K562 (cell line): Measurements from ENCODE around the gene MTO1. TPM values are rescaled to one million over a fixed set of nuclear protein-coding genes. Genes with fewer than 3 reads are reported as not detected.

Experiments
- MECOM ChIP-seq: fragments of 250-450 bp; sonication (Bioruptor Pico); IDR thresholded peaks from 2 replicates; pipeline ENCODE4 v1.8.0; 2022; ENCODE audit warnings: inconsistent platforms
- NR2C2 ChIP-seq, 2 experiments: fragments of 200-800 bp in 1 of 2; sonication (Bioruptor generic) in 1 of 2; sonication (generic) in 1 of 2; formaldehyde crosslinking in 1 of 2; IDR thresholded peaks; 2 replicates each; pipeline versions ENCODE4 v1.6.1 to v1.8.0; 2016 to 2022; ENCODE audit warnings: mild to moderate bottlenecking in 1 of 2, missing compliant biosample characterization in 1 of 2, missing genetic modification characterization in 1 of 2, missing genetic modification reagents in 1 of 2
- RBM25 ChIP-seq: fragments of 200-400 bp; formaldehyde crosslinking; IDR thresholded peaks from 2 replicates; pipeline ENCODE4 v1.6.1; 2018; ENCODE audit warnings: low read length, low read depth, moderate library complexity; ENCODE audit not compliant: severe bottlenecking
- THRB ChIP-seq: fragments of 450-650 bp; formaldehyde crosslinking; conservative IDR thresholded peaks from 2 replicates; pipeline ENCODE4 v1.4.0; 2022; ENCODE audit warnings: mild to moderate bottlenecking, missing genetic modification characterization
- TOE1 ChIP-seq, 2 experiments: fragments of 450-650 bp in 1 of 2; sonication (generic) in 1 of 2; formaldehyde crosslinking in 1 of 2; IDR thresholded peaks; 2 replicates each; pipeline versions ENCODE4 v1.7.1 to v1.8.0; 2016 to 2022; ENCODE audit warnings: borderline replicate concordance in 2 of 2, mild to moderate bottlenecking in 2 of 2, antibody characterized with exemption in 1 of 2, inconsistent platforms in 1 of 2, low read depth in 1 of 2, missing genetic modification reagents in 1 of 2, moderate library complexity in 1 of 2
- UBTF ChIP-seq, 2 experiments: IDR thresholded peaks; 2 replicates each; pipeline ENCODE4 v1.6.1; 2012; ENCODE audit warnings: improper control_type of control experiment in 2 of 2, low read depth in 2 of 2, low read length in 2 of 2, borderline replicate concordance in 1 of 2
- ZMIZ1 ChIP-seq, 2 experiments: fragments of 150-350 bp in 1 of 2; IDR thresholded peaks; 2 replicates each; pipeline ENCODE4 v1.6.1; 2012 to 2016; ENCODE audit warnings: low read depth in 2 of 2, low read length in 2 of 2, mild to moderate bottlenecking in 1 of 2, moderate library complexity in 1 of 2
- ZNF124 ChIP-seq: sonication (generic); formaldehyde crosslinking; IDR thresholded peaks from 2 replicates; pipeline ENCODE4 v1.8.1; 2022; ENCODE audit warnings: missing genetic modification reagents
- ZNF174 ChIP-seq: fragments of 250-450 bp; sonication (Bioruptor Pico); IDR thresholded peaks from 2 replicates; pipeline ENCODE4 v1.4.0; 2020; ENCODE audit warnings: mild to moderate bottlenecking
- polyA plus RNA-seq, 8 experiments: library from polyadenylated mRNA; depleted of rRNA in 4 of 8; stranded (reverse) in 5 of 8; unstranded in 3 of 8; fragments of >200 nt; fragmentation: Nextera tagmentation in 2 of 8; fragmentation: Illumina TruSeq in 1 of 8; extraction: Ambion mirVana in 2 of 8; extraction: Trizol in 1 of 8; gene quantifications; 2 replicates each; pipeline versions ENCODE4 v1.2.1 to v1.2.3, GENCODE V29; 2011 to 2014; ENCODE audit warnings: inconsistent platforms in 1 of 8, missing spikeins in 1 of 8
- total RNA-seq, 7 experiments: library from RNA; depleted of rRNA in 6 of 7; stranded (reverse); fragments of >200 nt in 6 of 7; fragmentation: Illumina TruSeq in 2 of 7; extraction: Trizol in 2 of 7; gene quantifications; 2 replicates each; pipeline versions ENCODE4 v1.2.1 to v1.2.3, GENCODE V29; 2011 to 2021; ENCODE audit warnings: low replicate concordance in 1 of 7
- TF ChIP-seq, protein P1 (sequence below): fragments of 250-450 bp; sonication (Bioruptor Pico); IDR thresholded peaks from 2 replicates; pipeline ENCODE4 v1.8.0; 2022; ENCODE audit warnings: inconsistent platforms
- TF ChIP-seq, protein P2 (sequence below): fragments of 450-650 bp; IDR thresholded peaks from 2 replicates; pipeline ENCODE4 v1.6.1; 2014; ENCODE audit warnings: low read depth, mild to moderate bottlenecking, moderate library complexity, borderline replicate concordance

Gene MTO1
- total and polyA plus RNA-seq, 9 of the 15 experiments (the other 6 are each of a cell fraction or from before 2014, with no cell fraction given): 33.4 to 62.3 (median 50.6) TPM

DNA sequence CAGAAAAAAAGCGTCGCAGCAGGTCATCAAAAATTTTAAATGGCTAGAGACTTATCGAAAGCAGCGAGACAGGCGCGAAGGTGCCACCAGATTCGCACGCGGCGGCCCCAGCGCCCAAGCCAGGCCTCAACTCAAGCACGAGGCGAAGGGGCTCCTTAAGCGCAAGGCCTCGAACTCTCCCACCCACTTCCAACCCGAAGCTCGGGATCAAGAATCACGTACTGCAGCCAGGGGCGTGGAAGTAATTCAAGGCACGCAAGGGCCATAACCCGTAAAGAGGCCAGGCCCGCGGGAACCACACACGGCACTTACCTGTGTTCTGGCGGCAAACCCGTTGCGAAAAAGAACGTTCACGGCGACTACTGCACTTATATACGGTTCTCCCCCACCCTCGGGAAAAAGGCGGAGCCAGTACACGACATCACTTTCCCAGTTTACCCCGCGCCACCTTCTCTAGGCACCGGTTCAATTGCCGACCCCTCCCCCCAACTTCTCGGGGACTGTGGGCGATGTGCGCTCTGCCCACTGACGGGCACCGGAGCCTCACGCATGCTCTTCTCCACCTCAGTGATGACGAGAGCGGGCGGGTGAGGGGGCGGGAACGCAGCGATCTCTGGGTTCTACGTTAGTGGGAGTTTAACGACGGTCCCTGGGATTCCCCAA, 59.3 kb downstream of the MTO1 start, which contains the start of gene EEF1A1 (continued):
- TF ChIP-seq UBTF (IDR thresholded peaks at IDR 0.05; ENCODE audit: borderline replicate concordance in 1 of 2, low read depth in 2 of 2, low read length in 2 of 2) (no peak), MECOM (CRISPR knock-in tag) (0 out of 2 replicates have a peak, but pooled peaks have one; percentile 4), TOE1 (IDR thresholded peaks at IDR 0.05; ENCODE audit: borderline replicate concordance) (peak; percentile 91), TOE1 (CRISPR knock-in tag; IDR thresholded peaks at IDR 0.05; ENCODE audit: borderline replicate concordance, low read depth) (peak; percentile 32; the same call in 1 of the 2 replicates), THRB (peak; percentile 96), ZNF174 (CRISPR knock-in tag) (peak; percentile 39; the same call in 1 of the 2 replicates), NR2C2 (CRISPR knock-in tag; IDR thresholded peaks at IDR 0.05) (no peak; the same call in 1 of the 2 replicates), NR2C2 (tag; IDR thresholded peaks at IDR 0.05) (0 out of 2 replicates have a peak, but pooled peaks have one; percentile 45), ZNF124 (CRISPR knock-in tag) (no peak; the same call in 1 of the 2 replicates), ZMIZ1 (IDR thresholded peaks at IDR 0.05; ENCODE audit: low read depth in 2 of 2, low read length in 2 of 2) (peak in 1 of 2 experiments; percentile 90; a peak in 2 of 4 replicates), RBM25 (no peak)
- TF ChIP-seq, protein P1, sequence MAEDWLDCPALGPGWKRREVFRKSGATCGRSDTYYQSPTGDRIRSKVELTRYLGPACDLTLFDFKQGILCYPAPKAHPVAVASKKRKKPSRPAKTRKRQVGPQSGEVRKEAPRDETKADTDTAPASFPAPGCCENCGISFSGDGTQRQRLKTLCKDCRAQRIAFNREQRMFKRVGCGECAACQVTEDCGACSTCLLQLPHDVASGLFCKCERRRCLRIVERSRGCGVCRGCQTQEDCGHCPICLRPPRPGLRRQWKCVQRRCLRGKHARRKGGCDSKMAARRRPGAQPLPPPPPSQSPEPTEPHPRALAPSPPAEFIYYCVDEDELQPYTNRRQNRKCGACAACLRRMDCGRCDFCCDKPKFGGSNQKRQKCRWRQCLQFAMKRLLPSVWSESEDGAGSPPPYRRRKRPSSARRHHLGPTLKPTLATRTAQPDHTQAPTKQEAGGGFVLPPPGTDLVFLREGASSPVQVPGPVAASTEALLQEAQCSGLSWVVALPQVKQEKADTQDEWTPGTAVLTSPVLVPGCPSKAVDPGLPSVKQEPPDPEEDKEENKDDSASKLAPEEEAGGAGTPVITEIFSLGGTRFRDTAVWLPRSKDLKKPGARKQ (CRISPR knock-in tag): no peak
- TF ChIP-seq, protein P2, sequence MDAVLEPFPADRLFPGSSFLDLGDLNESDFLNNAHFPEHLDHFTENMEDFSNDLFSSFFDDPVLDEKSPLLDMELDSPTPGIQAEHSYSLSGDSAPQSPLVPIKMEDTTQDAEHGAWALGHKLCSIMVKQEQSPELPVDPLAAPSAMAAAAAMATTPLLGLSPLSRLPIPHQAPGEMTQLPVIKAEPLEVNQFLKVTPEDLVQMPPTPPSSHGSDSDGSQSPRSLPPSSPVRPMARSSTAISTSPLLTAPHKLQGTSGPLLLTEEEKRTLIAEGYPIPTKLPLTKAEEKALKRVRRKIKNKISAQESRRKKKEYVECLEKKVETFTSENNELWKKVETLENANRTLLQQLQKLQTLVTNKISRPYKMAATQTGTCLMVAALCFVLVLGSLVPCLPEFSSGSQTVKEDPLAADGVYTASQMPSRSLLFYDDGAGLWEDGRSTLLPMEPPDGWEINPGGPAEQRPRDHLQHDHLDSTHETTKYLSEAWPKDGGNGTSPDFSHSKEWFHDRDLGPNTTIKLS: peak; percentile 30; the same call in 1 of the 2 replicates
